GM12873 (cell line): Measurements from ENCODE around the gene LSR.

Experiments used
- TF ChIP-seq, protein P1 (sequence below): IDR thresholded peaks from 2 replicates; pipeline ENCODE4 v1.5.1; 2012; ENCODE audit warnings: low read depth, mild to moderate bottlenecking, moderate library complexity, low read length, control low read depth; ENCODE audit not compliant: insufficient read depth; ENCODE audit errors: missing control alignments

LSR gene

GRCh38 chr19:35256566-35256965 is 7.8 kb downstream of the LSR start:
- TF ChIP-seq, protein P1, sequence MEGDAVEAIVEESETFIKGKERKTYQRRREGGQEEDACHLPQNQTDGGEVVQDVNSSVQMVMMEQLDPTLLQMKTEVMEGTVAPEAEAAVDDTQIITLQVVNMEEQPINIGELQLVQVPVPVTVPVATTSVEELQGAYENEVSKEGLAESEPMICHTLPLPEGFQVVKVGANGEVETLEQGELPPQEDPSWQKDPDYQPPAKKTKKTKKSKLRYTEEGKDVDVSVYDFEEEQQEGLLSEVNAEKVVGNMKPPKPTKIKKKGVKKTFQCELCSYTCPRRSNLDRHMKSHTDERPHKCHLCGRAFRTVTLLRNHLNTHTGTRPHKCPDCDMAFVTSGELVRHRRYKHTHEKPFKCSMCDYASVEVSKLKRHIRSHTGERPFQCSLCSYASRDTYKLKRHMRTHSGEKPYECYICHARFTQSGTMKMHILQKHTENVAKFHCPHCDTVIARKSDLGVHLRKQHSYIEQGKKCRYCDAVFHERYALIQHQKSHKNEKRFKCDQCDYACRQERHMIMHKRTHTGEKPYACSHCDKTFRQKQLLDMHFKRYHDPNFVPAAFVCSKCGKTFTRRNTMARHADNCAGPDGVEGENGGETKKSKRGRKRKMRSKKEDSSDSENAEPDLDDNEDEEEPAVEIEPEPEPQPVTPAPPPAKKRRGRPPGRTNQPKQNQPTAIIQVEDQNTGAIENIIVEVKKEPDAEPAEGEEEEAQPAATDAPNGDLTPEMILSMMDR, result no peak

DNA sequence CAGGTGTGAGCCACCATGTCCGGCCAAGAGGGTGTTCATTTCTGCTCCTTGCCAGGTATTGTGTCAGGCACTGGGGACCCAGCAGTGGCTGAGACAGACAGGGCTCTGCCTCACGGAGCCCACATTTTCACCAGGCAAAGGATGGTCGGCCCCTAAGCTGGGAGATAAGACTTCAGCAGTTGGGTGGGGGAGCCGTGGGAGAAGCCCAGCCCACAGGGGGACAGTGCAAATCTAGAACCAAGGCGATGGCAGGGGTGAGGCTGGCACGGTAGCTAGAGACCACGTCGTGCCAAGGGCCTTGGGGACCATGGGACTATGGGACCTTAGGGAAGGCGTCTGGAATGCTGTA is 8.3 kb downstream of the LSR start:
- TF ChIP-seq, protein P1, result no peak

DNA sequence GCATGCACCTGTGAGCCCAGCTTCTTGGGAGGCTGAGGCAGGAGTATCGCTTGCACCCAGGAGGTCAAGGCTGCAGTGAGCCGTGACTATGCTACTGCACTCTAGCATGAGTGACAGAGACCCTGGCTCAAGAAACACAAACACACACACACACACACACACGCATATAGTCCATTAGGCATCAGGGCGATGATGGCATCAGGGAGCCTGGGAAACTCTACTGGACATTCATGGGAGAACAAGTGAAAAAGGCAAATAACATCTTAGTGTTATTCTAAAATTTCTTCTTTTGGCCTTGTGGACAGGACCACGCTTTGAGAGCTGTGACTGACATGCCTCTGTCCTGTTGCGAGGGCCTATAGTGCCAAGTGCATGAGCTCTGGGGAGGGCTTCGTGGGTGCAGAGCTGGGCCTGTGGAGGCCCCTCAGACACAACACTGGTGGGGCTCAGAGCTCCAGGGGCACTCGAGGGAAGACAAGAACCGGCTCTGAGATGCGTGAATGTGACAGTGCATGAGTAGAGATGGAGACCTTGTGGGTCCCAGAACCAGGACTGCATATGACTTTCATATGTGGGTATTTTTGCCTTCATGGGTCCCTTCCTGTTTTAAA is 12.0 kb downstream of the LSR start:
- TF ChIP-seq, protein P1, result no peak

GRCh38 chr19:35261356-35262100 is 12.7 kb downstream of the LSR start:
- TF ChIP-seq, protein P1, result no peak

- TF ChIP-seq, protein P1, result no peak
Measured at GRCh38 chr19:35262101-35262761, 13.4 kb downstream of the LSR start.

GRCh38 chr19:35264268-35265125 is 15.7 kb downstream of the LSR start:
- TF ChIP-seq, protein P1, result no peak
